HG03457 (cell line): Measurements from ENCODE around the gene SECISBP2.

Experiments
- ATAC-seq: cut with Tn5 transposase; IDR thresholded peaks from one replicate; pipeline ENCODE4 v1.9.1; 2021; ENCODE audit warnings: moderate number of reproducible peaks; ENCODE audit not compliant: unreplicated experiment

SECISBP2 gene

DNA sequence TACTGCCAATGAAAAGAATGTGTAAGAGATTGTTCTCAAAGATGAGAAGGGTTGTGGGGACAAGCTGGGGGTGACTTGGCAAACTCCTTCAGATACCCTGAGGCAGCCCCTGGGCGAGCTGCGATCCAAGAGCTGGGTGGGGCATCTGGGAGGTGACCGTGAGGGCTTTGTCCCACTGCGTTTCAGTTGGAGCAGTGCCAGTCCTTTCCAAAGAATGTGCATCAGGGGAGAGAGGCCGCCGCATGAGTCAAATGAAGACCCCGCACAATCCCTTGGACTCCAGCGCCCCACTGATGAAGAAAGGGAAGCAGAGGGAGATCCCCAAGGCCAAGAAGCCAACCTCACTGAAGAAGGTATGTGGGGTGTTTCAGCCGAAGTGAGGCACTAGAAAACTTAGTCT, 28.4 kb downstream of the SECISBP2 start:
- no peak for ATAC-seq

DNA sequence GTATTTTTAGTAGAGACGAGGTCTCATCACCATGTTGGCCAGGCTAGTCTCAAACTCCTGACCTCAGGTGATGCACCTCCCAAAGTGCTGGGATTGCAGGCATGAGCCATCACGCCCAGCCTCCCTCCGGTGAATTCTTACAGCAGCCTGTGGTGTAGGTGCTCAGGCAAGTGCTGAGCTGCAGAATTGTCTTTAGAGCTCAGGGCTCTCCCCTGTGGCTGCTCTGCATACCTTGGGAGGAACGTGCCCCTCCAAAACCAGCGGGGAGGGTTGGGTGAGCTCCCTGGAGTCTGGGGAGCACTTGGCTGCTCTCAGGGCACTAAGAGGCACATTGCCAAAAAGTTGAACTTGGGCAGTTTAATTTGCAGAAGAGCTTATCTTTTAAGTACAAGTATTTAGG, 29.4 kb downstream of the SECISBP2 start:
- ATAC-seq, result no peak

DNA sequence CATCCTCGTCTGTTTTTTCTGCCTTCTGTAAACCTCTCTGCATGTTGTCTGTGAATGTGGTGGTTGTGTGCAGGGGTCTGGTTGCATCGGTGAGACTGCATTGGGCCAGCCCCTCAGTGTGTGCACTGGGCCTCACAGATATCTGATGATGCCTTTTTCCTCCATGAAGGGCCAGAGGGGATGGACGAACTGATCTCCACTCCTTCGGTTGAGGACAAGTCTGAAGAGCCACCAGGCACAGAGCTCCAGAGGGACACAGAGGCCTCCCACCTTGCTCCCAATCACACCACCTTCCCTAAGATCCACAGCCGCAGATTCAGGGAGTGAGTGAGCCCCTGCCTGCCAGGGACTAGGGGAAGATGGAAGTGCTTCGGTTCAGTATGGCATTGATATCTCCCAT, 31.3 kb downstream of the SECISBP2 start:
- ATAC-seq, result no peak

DNA sequence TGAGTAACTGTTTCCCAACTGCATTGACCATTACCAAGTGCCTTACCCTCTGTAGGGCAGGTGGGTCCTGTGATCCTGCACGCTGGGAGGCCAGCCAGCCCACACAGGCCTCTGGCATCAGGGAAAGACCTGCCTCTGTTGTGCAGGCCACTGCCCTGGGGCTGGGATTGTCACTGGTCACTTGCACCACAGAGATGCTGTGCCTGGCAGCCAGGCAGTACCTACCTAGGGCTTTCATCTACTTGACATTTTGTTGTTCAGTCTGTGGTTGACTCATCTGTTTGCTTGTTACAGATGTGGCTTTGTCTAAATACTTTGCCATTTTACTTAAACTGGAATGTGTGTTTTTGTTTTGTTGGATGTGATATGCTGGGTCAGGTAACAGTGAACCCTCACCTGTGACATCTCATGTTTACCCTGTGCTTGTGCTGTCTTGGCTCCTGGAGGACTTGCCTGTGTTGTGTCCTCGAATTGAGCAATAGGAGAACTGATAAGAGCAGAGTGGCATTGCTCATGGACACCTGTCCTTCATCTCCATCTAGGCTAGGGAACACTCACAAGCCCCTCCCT, 32.8 kb downstream of the SECISBP2 start:
- ATAC-seq, result no peak

DNA sequence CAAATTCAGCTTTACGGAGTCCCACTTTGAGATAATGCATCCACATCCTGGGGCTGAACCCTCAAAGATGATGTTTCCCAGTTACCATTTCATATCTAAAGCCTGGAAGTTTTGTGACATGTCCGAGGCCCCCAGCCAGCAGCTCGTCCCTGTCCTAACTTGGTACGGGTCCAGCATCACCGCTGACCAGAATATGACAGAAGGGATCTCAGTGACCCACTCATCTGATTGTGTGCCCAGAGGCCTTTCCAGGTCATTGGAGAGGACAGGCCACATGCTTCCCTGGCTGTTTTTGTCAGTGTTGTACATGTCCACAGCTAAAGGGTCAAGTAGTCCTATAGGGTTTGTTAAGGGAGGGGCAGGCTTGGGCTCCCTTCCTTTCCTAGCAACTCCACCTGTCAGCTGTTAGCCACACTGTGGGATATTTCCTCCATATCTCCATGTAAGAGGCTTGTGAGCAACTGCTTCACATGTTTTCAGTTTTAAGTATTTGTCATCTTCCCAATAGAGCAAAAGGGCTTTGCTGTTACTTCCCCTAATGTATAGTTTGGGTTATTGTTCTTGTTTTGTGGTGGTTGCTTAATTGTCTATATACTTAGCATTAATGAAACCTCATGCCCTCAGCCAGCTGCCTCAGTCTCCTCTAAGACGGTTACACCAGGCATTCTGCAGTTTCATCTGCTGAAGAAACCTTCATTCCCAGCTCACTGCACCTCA, 33.4 kb downstream of the SECISBP2 start:
- ATAC-seq, result no peak

DNA sequence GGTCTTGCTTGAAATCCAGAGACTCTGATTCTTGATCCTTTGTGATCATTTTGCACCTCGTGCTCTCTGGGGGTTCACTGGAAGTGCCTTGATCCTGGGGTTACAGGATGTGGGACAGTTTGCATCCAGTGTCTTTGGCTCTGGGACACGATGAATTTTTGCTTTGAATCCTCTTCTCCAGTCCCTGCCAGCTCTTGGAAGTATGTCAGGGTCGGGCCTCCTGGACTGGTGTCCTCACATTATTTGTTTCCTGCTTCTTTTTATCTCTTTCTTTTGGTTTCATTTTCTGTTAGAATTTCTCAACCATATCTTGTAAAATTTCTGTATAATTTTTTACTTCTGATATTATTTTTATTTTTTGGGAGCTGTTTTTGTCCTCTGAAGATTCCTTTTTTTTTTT, 34.2 kb downstream of the SECISBP2 start:
- ATAC-seq, result no peak

DNA sequence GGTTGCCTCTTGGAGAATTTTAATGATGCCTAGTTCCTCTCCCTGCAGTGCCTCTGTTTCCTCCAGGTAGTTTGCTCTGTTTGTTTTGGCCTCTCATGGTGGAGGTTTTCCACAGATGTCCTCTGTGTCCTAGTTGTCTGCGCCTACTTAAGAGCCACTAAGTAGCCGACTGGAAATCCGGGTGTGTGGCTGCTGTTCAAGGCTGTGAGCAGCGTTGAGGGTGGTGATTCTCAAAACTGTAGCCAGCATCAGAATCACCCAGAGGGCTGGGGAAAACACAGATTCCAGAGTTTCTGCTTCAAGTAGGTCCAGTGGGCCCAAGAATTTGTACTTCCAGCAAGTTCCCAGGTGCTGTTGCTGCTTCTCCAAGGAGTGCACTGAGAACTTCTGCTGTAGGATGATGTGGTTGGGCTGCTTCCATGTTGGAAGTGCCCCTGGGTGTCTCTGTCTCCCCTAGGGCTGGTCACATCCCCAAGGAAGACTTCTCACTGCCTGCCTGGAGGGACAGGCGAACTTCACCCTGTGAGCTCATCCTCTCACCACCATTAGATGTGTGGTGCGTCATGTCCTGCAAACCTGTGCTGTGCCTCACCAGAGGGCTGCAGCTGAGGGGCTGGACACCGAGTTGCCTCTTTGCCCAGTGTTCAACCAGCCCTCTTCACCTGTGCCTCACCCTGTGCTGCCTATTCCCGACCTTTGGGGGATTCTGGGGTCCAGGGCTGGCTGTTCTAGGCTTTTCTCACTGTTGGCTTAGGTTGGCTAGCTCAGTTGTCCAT, 34.8 kb downstream of the SECISBP2 start:
- ATAC-seq, result no peak

DNA sequence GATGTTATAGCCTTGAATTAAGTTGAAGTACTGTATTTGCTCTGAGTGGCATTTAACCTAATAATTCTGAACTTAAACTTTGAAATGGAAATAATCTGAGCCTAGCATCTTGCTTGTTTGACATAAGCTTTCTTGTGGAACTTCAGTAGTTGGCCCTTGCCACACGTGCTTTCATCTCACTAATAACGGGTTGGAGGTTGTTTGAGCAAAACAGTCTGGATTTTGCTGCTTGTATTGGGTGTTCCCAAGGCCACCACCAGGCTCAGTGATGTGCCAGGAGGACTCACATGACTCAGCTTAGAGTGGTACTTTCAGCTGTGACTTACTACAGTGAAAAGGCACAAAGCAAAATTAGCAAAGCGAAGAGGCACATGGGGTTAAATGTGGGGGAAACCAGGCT, 35.7 kb downstream of the SECISBP2 start:
- no peak for ATAC-seq

DNA sequence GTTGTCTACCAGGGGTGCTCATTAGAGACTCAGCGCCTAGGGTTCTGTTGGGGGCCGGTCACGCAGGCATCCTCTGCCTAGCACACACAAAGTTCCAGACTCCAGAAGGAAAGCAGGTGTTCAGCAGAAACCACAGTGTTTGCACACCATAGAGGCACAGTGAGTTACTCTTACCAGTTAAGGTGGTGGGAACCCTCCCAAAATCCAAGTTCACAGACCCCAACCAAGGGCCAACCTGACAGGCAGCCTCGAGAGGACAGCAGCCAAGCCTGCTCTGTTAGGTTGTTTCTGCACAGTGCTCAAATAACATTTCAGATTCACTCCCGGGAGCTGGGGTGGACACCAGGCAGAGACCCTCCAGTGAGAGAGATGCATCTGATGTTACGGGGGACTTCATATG, 36.2 kb downstream of the SECISBP2 start:
- ATAC-seq, result no peak

DNA sequence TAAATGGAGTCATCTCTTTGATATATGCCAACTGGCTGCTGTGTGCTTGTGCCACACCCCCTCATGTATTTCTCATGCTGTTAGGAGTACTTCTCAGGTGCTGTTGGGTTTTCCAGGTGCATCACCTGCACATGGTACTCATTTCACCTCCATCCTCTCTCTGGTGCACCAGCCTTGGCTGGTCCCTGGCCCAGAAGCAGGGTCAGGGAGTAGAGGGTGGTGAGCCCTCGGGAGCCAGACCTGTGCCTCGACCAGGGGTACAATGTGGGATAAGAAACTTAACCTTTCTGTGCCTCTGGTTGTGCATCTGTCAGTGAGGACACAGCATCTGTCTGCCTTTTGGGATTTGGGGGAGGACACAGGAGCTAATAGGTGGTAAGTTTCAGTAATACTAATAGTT, 38.5 kb downstream of the SECISBP2 start:
- ATAC-seq, result no peak

DNA sequence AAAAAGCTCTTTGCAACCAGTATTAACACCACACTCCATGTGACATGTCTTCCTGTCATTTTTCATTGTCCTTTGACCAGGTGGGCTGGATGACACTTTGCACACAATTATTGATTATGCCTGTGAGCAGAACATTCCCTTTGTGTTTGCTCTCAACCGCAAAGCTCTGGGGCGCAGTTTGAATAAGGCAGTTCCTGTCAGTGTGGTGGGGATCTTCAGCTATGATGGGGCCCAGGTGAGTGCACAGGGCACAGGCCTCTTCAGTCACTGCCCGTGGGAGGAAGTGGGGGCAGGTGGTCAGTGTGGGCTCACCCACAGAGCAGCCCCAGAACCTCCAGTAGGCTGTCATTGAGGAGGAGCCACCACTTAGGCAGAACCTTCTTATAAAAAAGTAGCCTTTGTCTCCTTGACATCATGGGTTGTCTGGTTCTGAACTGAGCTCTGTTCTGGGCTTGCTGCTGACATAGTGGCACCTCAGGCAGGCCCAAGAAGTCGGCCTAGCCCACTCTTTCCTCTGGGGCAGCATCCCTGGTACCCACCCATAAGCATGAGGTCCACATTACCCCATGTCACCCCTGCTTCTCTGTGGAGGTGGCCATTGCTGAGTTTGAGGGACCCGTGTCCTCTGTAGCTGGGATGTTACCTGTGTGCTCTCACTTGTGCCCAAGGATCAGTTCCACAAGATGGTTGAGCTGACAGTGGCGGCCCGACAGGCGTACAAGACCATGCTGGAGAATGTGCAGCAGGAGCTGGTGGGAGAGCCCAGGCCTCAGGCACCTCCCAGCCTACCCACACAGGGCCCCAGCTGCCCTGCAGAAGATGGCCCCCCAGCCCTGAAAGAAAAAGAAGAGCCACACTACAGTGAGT, 39.3 kb downstream of the SECISBP2 start:
- no peak for ATAC-seq

DNA sequence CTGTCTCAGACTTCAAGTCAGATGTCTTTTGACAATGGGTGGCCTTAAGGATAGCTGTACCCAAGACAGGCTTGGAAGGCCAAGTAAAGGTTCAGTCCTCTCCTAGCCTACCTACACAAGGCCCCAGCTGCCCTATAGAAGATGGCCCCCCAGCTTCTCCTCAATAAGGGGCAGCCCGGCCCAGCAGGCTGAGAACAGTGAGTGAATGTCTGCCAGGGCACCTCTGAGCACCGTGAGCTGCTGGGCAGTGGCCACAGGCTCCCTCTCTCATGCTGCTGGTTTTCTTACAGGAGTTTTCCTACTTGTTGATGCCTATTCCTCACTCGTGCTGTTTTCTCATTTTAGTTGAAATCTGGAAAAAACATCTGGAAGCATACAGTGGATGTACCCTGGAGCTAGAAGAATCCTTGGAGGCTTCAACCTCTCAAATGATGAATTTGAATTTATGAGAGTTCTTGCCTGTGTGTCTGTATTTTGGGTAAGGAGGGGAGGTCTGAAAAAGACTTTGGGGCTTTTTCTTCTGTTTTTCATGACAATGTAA, 40.1 kb downstream of the SECISBP2 start:
- no peak for ATAC-seq

DNA sequence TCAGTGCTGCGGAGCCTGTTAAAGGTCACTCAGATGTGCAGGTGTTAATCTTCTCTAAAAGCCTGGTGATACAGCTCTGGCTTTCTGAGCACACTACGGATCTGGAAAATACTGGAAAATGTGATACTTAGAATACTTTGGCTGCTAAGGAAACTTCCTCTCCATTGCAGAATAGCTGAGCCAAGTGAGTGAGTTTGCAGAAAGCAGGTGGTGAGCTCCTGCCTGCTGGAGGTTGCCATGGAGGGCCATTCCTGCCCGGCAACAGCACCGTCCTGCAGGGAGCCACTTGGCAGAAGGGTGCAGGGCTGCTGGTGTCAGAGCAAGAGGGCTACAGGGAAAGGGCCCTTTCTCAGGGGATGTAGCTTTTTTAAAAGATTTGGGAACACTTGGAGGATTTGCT, 40.7 kb downstream of the SECISBP2 start:
- ATAC-seq, result no peak

DNA sequence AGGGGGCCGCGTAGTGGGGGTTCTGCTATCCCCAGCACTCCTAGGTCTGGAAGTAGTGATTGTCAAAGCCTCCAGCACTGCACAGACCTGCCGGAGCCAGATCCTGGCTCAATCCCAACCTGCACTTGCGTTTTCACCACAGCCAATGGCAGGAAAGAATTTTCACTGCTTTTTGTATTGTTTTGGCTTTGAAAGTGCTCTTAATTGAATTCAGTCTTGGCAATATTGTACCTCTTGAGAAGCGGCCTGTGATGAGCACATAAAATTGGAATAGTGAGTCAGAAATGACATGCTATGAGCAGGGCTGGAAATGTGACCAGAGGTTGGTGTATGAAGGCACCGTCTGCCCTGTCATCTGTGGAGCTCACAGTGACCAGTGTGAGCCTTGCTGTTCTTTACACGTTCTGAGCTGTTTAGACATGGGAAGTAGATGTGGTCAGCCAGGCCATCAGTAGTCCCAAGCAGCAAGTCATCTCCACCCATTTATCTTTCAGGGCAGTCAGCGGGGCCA, 41.5 kb downstream of the SECISBP2 start:
- no peak for ATAC-seq

DNA sequence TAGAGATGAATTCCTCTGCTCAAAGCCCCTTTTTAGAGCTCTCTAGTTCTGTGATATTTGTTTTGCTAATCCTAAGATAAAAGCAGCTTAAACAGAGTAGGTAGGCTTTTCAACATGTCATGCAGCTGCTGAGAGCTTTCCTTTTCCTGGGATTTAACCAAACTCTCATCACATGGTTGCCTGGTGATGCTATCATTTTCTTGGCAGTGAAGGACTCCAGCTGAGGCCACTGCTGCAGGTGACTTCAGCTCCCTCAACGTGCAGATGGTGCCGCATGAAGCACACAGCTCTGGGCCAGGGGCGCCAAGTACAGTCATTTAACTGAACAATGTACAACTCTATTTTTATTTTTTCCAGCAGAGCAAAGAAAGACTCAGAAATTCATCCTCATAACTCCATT, 42.2 kb downstream of the SECISBP2 start:
- ATAC-seq, result no peak

DNA sequence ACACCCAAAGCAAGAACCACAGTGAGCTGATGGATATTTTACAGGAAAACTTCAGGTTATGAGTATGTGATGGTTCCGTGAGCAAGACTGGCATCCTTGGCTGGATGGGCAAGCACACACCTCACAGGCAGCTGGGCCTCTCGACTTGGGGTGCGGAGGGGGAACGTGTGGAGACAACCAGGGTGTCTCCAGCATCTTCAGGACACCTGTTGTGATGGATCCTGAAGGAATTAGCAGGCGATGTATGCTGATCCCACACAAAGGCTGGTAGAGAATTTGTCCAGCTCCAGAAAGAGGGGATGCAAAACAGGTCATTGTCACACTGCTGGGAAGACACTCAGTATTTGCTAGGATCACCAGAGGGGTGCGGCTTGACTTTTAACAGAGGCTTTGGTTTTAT, 42.7 kb downstream of the SECISBP2 start:
- no peak for ATAC-seq

DNA sequence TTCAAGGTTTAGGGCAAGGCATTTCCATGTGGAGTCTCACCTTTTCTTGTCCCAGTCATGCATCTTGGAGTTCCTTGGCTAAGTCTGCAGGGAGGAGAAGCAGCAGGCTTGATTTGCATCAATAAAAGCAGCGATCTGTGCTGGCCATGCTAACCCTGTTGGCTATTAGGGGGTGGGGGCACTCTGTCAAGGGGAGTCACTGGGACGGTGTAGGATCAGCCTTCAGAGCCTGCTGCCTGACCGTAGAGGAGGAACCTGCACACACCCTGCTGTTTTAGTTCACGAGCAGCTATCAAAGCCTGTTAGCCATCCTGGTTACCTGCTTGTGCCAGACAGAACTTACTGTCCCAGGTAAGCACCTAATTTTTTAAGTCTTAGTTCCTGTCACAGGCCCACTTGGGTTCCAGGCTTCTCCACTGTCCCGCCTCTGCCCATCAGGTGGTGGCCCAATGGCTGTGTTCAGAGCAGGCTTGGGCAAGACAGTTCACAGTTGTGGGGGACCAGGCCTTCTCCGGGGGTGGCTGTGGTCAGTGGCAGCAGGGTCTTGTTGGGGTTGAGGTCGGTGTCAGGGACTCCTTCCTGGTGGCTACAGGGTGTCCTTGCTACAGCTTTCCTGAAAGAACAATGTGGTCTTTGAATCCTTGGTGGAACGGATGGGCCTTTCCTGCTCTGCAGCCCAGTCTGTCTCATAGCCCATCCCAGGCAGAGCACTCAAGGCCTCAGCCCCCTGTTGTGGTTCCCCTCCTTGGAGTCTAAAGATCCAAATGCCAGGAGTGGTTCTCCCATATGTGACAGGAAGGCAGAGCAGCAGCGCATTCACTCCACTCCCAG, 43.7 kb downstream of the SECISBP2 start:
- ATAC-seq, result no peak

DNA sequence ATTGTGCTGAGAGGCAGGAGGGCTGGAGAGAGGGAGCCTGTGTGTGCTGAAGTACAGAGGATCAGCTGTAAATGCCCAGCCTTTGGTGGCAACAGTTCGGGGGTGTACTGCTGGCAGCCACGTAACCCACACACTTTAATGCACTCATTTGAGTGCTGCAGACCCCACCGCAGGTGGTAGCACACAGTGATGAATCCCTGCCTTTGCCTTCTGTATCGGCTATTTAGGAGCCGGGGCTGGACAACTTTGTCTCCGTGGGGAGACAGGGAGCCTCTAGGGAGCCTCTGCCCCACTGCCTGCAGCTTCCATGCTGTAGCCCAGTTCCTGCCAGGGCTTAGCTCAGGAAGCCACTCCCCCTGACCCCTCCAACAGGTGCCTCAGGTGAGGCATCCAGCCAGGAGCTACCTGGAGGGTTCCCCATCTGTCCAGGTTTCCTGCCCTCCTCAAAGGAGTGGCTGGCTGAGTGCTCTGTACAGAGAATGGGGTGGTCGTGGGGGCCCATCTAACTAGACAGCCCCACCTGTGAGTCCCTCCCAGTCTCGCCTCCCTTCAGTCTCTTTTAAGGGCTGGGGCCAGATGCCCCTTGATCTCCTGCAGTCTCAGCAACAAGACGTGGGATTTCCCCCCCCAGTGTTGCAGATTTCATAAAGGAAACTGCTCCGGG, 44.5 kb downstream of the SECISBP2 start:
- ATAC-seq, result no peak

DNA sequence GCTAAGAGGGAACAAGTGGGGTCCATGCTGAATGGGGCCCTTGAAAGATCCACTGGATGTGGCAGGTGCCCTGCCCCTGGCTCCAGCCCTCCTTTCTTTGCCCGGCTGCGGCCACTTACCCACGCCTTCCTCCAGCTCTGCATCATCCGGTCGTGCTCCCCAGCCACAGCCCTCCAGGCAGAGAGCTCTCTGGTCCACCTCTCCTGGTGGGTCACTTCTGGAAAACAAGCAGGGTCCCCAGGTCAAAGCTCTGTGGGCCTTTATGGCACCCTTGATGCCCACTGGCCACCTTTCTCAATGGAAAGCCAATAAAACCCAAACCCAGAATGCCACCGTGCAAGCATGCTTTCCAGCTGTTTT, 45.0 kb downstream of the SECISBP2 start:
- no peak for ATAC-seq
